Measurements from ENCODE around the gene APBA3.

The APBA3 gene

GRCh38 chr19:3721131-3721886 is 40.2 kb downstream of the APBA3 start:
- H3K4me3 ChIP-seq (replicated peaks in 1 of 2; ENCODE audit: low read depth in 2 of 2, low read length in 2 of 2), result peak overlapping the region in 1 of 2 donors; percentile 11
- peak; percentile 83 to 90 for DNase-seq (ENCODE audit: low read depth in 2 of 2)
- TF ChIP-seq CTCF (IDR thresholded peaks at IDR 0.05; ENCODE audit: low read depth, low read length), result no peak

- H3K4me3 ChIP-seq (replicated peaks in 1 of 2; ENCODE audit: low read depth in 2 of 2, low read length in 2 of 2), result no peak overlapping the region
- TF ChIP-seq CTCF (IDR thresholded peaks at IDR 0.05; ENCODE audit: low read depth, low read length), result no peak
- DNase-seq (ENCODE audit: low read depth in 2 of 2), result no peak
These were observed 41.1 kb downstream of the APBA3 start for GRCh38 chr19:3720349-3720917.

GRCh38 chr19:3719868-3720267 is 41.6 kb downstream of the APBA3 start:
- H3K4me3 ChIP-seq (replicated peaks in 1 of 2; ENCODE audit: low read depth in 2 of 2, low read length in 2 of 2), result no peak overlapping the region
- DNase-seq (ENCODE audit: low read depth in 2 of 2), result no peak
- no peak for TF ChIP-seq CTCF (IDR thresholded peaks at IDR 0.05; ENCODE audit: low read depth, low read length)

- DNase-seq (ENCODE audit: low read depth in 2 of 2), result no peak
- no peak for TF ChIP-seq CTCF (IDR thresholded peaks at IDR 0.05; ENCODE audit: low read depth, low read length)
- no peak overlapping the region for H3K4me3 ChIP-seq (replicated peaks in 1 of 2; ENCODE audit: low read depth in 2 of 2, low read length in 2 of 2)
These were observed 45.3 kb downstream of the APBA3 start for GRCh38 chr19:3716147-3716668.

GRCh38 chr19:3712663-3713611 is 48.6 kb downstream of the APBA3 start:
- TF ChIP-seq CTCF (IDR thresholded peaks at IDR 0.05; ENCODE audit: low read depth, low read length), result no peak
- no peak for DNase-seq (ENCODE audit: low read depth in 2 of 2)
- H3K4me3 ChIP-seq (replicated peaks in 1 of 2; ENCODE audit: low read depth in 2 of 2, low read length in 2 of 2), result no peak overlapping the region

GRCh38 chr19:3710265-3710812 is 51.2 kb downstream of the APBA3 start:
- no peak overlapping the region for H3K4me3 ChIP-seq (replicated peaks in 1 of 2; ENCODE audit: low read depth in 2 of 2, low read length in 2 of 2)
- peak; percentile 35 to 67 for DNase-seq (ENCODE audit: low read depth in 2 of 2)
- TF ChIP-seq CTCF (IDR thresholded peaks at IDR 0.05; ENCODE audit: low read depth, low read length), result no peak
